ENCODE results near the gene RPL13A. TPM values are rescaled to one million over a fixed set of nuclear protein-coding genes. Genes with fewer than 3 reads are reported as not detected.
"Not testable (repeated sequence)": the region's sequence is repeated elsewhere in the genome, so short reads cannot be mapped to it uniquely, and the experiment has no call there.

The RPL13A gene
- total and polyA plus RNA-seq, 4 donors = 1,716 to 4,797 (median 2,674) TPM

DNA sequence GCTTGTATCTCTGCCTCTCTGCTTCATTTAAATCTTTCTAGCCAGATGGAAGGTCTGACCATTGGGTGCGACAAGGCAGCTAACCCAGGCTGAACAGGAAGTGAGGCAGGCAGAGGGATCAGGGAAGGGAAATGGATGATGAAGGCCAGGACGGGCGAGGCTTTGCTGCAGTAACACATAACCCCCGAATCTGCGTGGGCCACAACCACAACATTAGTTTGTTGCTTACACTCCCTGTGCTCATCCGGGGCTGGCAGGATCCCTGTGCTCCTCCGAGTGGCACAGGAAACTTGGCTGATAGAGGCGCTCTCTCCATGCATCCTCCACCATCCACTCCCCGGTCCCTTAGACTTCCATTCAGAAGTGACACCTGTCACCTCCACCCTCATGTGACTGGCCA is 14.5 kb upstream of the RPL13A start:
- H3K4me1 ChIP-seq (ENCODE audit: control insufficient read depth in 1 of 2, insufficient read depth in 2 of 2, low read length in 2 of 2) = no peaks in the 10 kb centered on the region
- no peak for ATAC-seq (ENCODE audit: low FRiP score)

DNA sequence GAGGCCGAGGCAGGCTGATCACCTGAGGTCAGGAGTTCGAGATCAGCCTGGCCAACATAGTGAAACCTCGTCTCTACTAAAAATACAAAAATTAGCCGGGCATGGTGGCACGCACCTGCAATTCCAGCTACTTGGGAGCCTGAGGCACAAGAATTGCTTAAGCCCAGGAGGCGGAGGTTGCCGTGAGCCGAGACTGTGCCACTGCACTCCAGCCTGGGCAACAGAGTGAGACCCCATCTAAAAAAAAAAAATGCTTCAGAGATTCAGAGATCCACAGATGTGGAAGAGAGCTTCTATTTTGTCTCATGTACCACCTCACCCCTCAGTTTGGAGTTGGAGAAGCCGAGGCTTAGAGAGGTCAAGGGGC is 13.9 kb upstream of the RPL13A start:
- not testable (repeated sequence) for ATAC-seq (ENCODE audit: low FRiP score); H3K9me3 ChIP-seq (ENCODE audit: control insufficient read depth, low read length); H3K4me3 ChIP-seq (ENCODE audit: low read length in 2 of 2); H3K36me3 ChIP-seq (ENCODE audit: control insufficient read depth in 1 of 2, insufficient read depth in 2 of 2, low read length in 1 of 2); H3K4me1 ChIP-seq (ENCODE audit: control insufficient read depth in 1 of 2, insufficient read depth in 2 of 2, low read length in 2 of 2); H3K27ac ChIP-seq (ENCODE audit: low read depth in 1 of 2, low read length in 2 of 2); DNase-seq; H3K27me3 ChIP-seq (ENCODE audit: control insufficient read depth in 1 of 2, insufficient read depth in 2 of 2, low read length in 1 of 2)
- intact Hi-C loops (cut with DNase I) = loop anchor here in 1 of 2 donors (5.0 kb wide), 1 partner anchor 74 kb away; no protein-coding TSS in a partner anchor
- 69 to 71% methylated on average over 9 of the region's 9 CpGs for WGBS, 2 donors

More for the DNA sequence above, 14.5 kb upstream of the RPL13A start:
- no peaks in the 10 kb centered on the region for H3K9me3 ChIP-seq (ENCODE audit: control insufficient read depth, low read length)
- no peak overlapping the region for H3K27ac ChIP-seq (ENCODE audit: low read depth in 1 of 2, low read length in 2 of 2)
- H3K27me3 ChIP-seq (ENCODE audit: control insufficient read depth in 1 of 2, insufficient read depth in 2 of 2, low read length in 1 of 2) = no peaks in the 10 kb centered on the region
- no peaks in the 10 kb centered on the region for H3K36me3 ChIP-seq (ENCODE audit: control insufficient read depth in 1 of 2, insufficient read depth in 2 of 2, low read length in 1 of 2)
- H3K4me3 ChIP-seq (ENCODE audit: low read length in 2 of 2) = no peak overlapping the region
- WGBS, 2 donors = 73 to 74% methylated on average over 9 of the region's 9 CpGs
- no peak for DNase-seq
- intact Hi-C loops (cut with DNase I) = loop anchor here in 1 of 2 donors (5.0 kb wide), 1 partner anchor 74 kb away; no protein-coding TSS in a partner anchor

DNA sequence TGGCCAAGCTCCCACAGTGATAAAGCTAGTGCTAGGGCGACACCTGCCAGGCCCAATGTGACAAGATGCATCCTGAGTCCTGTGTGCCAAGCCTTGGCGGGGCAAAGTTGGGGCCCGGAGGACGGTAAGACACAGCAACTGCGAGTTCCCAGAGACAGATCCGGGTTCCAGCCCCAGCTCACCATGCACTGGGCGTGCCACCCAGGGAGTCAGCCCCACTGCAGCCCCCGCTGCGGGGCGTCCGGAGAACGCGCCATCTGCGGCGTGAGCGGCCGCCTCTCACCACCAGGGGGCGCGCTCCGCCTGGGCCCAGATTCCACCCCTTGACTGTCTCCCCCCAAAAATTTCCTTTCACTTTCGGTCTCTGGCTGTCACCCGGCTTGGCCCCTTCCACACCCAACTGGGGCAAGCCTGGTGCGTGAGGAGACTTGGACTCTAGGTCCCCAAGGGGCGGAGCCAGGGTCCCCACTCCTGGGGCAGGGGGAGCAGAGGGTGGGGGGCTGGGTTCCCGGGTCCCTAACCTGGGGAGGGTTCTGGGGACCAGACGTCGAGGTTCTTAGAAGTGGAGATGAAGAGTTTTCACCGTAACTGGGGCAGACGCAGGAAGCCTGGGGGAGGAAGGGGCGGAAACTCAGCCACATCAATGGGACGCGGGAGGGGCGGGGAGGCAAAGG is 13.4 kb upstream of the RPL13A start, which contains the start of gene FLT3LG:
Gene FLT3LG, plus strand, starts transcription at position 348 of the 674 bp plus-strand sequence. CDS start 425 bp downstream, outside the sequence.
- Histone ChIP-seq H3K27me3 (ENCODE audit: control insufficient read depth in 1 of 2, insufficient read depth in 2 of 2, low read length in 1 of 2) (no peaks in the 10 kb centered on the region), H3K4me1 (ENCODE audit: control insufficient read depth in 1 of 2, insufficient read depth in 2 of 2, low read length in 2 of 2) (no peaks in the 10 kb centered on the region), H3K27ac (ENCODE audit: low read depth in 1 of 2, low read length in 2 of 2) (no peak within 1 kb of the TSS), H3K36me3 (ENCODE audit: control insufficient read depth in 1 of 2, insufficient read depth in 2 of 2, low read length in 1 of 2) (no peaks in the 10 kb centered on the region), H3K9me3 (ENCODE audit: control insufficient read depth, low read length) (no peaks in the 10 kb centered on the region), H3K4me3 (ENCODE audit: low read length in 2 of 2) (peak within 1 kb of the TSS; percentile 85 to 86)
- peak; percentile 88 to 93 for DNase-seq
- intact Hi-C loops (cut with DNase I) = loop anchor here (2.0 to 5.0 kb wide), 2 partner anchors 73 kb away; no protein-coding TSS in a partner anchor
- WGBS, 2 donors = 2% methylated on average over 33 of the region's 33 CpGs
- ATAC-seq (ENCODE audit: low FRiP score) = peak; percentile 89

DNA sequence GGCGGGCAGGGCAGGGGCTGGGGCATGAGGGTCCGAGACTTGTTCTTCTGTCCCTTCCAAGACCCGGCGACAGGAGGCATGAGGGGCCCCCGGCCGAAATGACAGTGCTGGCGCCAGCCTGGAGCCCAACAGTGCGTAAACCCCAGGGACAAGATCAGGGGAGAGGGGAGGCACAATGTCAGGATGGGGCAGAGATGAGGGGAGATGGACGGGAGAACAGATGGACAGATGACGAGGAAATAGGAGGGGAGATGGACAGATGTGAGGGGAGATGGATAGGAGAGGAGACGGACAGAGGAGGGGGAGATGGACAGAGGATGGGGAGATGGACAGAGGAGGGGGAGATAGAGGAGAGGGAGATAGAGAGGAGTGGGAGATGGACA is 12.9 kb upstream of the RPL13A start:
- intact Hi-C loops (cut with DNase I) = loop anchor here (2.0 to 5.0 kb wide), 2 partner anchors 72 to 73 kb away; no protein-coding TSS in a partner anchor
- Histone ChIP-seq H3K27ac (ENCODE audit: low read depth in 1 of 2, low read length in 2 of 2) (no peak overlapping the region), H3K4me1 (ENCODE audit: control insufficient read depth in 1 of 2, insufficient read depth in 2 of 2, low read length in 2 of 2) (no peaks in the 10 kb centered on the region), H3K9me3 (ENCODE audit: control insufficient read depth, low read length) (no peaks in the 10 kb centered on the region), H3K4me3 (ENCODE audit: low read length in 2 of 2) (peak overlapping the region; percentile 85 to 86), H3K36me3 (ENCODE audit: control insufficient read depth in 1 of 2, insufficient read depth in 2 of 2, low read length in 1 of 2) (no peaks in the 10 kb centered on the region), H3K27me3 (ENCODE audit: control insufficient read depth in 1 of 2, insufficient read depth in 2 of 2, low read length in 1 of 2) (no peaks in the 10 kb centered on the region)
- ATAC-seq (ENCODE audit: low FRiP score) (peak; percentile 1), DNase-seq (no peak)
- WGBS, 2 donors = 8% methylated on average over 11 of the region's 11 CpGs

DNA sequence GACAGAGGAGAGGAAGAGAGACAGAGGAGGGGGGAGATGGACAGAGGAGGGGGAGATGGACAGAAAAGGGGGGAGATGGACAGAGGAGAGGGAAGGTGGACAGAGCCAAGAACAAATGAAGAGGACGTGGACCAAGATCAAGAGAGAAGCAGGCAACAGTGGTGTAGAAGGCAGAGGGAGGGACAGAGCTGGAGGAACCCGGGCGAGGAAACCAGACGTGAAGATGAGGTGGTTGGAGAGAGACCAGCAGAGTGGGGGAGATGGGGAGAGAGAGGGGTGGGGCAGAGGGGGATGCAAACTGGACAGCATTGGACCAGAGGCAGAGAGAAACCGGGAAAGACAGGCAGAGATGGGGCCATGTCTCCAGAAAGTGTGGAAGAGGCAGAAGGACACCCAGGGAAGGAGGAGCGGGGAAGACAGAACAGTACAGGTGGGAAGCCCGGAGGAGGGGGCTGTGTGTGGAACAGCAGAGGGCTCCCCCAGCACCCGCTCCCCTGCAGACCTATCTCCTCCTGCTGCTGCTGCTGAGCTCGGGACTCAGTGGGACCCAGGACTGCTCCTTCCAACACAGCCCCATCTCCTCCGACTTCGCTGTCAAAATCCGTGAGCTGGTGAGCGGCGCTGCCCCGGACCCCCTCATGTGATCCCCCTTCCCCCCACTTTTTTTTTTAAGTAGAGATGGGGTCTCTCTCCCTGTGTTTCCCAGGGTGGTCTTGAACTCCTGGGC is 12.1 kb upstream of the RPL13A start:
- Histone ChIP-seq H3K36me3 (ENCODE audit: control insufficient read depth in 1 of 2, insufficient read depth in 2 of 2, low read length in 1 of 2) (no peaks in the 10 kb centered on the region), H3K27me3 (ENCODE audit: control insufficient read depth in 1 of 2, insufficient read depth in 2 of 2, low read length in 1 of 2) (no peaks in the 10 kb centered on the region), H3K27ac (ENCODE audit: low read depth in 1 of 2, low read length in 2 of 2) (no peak overlapping the region), H3K4me3 (ENCODE audit: low read length in 2 of 2) (no peak overlapping the region), H3K4me1 (ENCODE audit: control insufficient read depth in 1 of 2, insufficient read depth in 2 of 2, low read length in 2 of 2) (no peaks in the 10 kb centered on the region), H3K9me3 (ENCODE audit: control insufficient read depth, low read length) (no peaks in the 10 kb centered on the region)
- DNase-seq (no peak), ATAC-seq (ENCODE audit: low FRiP score) (no peak)
- intact Hi-C loops (cut with DNase I) = loop anchor here in 1 of 2 donors (2.0 kb wide), 1 partner anchor 71 kb away; no protein-coding TSS in a partner anchor
- 63 to 69% methylated on average over 15 of the region's 15 CpGs for WGBS, 2 donors

DNA sequence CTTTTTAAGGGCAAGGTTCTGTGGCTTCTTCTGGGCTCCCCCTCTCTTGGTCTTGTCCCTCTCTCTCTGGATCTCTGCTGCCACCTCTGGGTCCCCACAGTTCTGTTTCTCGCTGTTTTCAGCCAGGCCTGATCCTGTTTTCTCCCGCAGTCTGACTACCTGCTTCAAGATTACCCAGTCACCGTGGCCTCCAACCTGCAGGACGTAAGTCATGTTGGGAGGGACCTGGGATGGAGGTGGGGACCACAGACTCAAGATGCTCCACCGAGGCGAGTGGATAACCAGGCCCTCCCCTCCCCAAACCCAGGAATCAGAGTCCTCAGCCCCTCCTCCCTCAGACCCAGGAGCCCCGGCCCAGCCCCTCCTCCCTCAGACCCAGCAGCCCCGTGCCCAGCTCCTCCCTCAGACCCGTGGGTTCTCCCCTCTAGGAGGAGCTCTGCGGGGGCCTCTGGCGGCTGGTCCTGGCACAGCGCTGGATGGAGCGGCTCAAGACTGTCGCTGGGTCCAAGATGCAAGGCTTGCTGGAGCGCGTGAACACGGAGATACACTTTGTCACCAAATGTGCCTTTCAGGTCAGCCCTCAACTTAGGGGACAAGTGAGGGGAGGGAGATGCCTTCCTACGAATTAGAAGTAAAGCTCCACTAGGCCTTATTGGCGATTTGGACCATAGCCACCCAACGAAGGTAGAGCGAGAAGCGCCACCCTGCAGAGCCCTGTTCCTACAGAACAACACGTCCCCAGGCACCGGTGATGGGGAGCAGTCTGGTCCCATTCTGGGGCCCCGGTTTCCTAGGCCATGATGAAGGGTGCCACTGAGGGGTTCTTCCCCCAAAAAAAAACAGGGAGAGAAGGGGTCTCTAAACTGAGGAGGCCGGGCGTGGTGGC is 11.2 kb upstream of the RPL13A start:
- intact Hi-C loops (cut with DNase I) = loop anchor here in 1 of 2 donors (2.0 kb wide), 1 partner anchor 71 kb away; no protein-coding TSS in a partner anchor
- H3K27ac ChIP-seq (ENCODE audit: low read depth in 1 of 2, low read length in 2 of 2) = no peak overlapping the region
- DNase-seq = peak in 1 of 2 donors; percentile 86

DNA sequence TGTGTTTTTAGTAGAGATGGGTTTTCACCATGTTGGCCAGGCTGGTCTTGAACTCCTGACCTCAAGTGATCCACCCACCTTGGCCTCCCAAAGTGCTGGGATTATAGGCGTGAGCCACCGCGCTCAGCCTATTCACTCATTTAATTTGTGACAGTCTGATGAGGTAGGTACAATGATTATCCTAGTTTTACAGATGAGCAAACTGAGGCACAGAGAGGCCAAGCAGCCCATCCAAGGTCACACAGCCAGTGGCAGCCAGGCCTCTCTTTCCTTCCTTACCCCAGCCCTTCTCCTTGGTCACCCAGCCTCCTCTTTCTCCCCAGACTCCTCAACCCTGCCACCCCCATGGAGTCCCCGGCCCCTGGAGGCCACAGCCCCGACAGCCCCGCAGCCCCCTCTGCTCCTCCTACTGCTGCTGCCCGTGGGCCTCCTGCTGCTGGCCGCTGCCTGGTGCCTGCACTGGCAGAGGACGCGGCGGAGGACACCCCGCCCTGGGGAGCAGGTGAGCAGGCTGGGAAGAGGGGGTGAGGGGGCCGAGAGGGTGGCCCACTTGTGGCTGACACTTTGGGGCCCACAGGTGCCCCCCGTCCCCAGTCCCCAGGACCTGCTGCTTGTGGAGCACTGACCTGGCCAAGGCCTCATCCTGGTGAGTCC is 7.3 kb upstream of the RPL13A start:
- no peak for DNase-seq
- no peak overlapping the region for H3K27ac ChIP-seq (ENCODE audit: low read depth in 1 of 2, low read length in 2 of 2)
- no peak overlapping the region for H3K4me3 ChIP-seq (ENCODE audit: low read length in 2 of 2)
- H3K9me3 ChIP-seq (ENCODE audit: control insufficient read depth, low read length) = no peaks in the 10 kb centered on the region
- H3K4me1 ChIP-seq (ENCODE audit: control insufficient read depth in 1 of 2, insufficient read depth in 2 of 2, low read length in 2 of 2) = no peaks in the 10 kb centered on the region
- H3K27me3 ChIP-seq (ENCODE audit: control insufficient read depth in 1 of 2, insufficient read depth in 2 of 2, low read length in 1 of 2) = no peaks in the 10 kb centered on the region
- WGBS, 2 donors = 92 to 93% methylated on average over 14 of the region's 14 CpGs
- no peaks in the 10 kb centered on the region for H3K36me3 ChIP-seq (ENCODE audit: control insufficient read depth in 1 of 2, insufficient read depth in 2 of 2, low read length in 1 of 2)
- no peak for ATAC-seq (ENCODE audit: low FRiP score)
- intact Hi-C loops (cut with DNase I) = no loop called here

More for the DNA sequence above, 11.2 kb upstream of the RPL13A start:
- H3K4me3 ChIP-seq (ENCODE audit: low read length in 2 of 2) = no peak overlapping the region
- peak; percentile 53 for ATAC-seq (ENCODE audit: low FRiP score)
- H3K36me3 ChIP-seq (ENCODE audit: control insufficient read depth in 1 of 2, insufficient read depth in 2 of 2, low read length in 1 of 2) = no peaks in the 10 kb centered on the region
- H3K27me3 ChIP-seq (ENCODE audit: control insufficient read depth in 1 of 2, insufficient read depth in 2 of 2, low read length in 1 of 2) = no peaks in the 10 kb centered on the region
- H3K9me3 ChIP-seq (ENCODE audit: control insufficient read depth, low read length) = no peaks in the 10 kb centered on the region
- WGBS, 2 donors = 51 to 52% methylated on average over 23 to 27 of the region's 27 CpGs
- no peaks in the 10 kb centered on the region for H3K4me1 ChIP-seq (ENCODE audit: control insufficient read depth in 1 of 2, insufficient read depth in 2 of 2, low read length in 2 of 2)
